ENCODE measurements around the gene IL10RB. TPM values are rescaled to one million over a fixed set of nuclear protein-coding genes. Genes with fewer than 3 reads are reported as not detected.
"Not testable (repeated sequence)": the region's sequence is repeated elsewhere in the genome, so short reads cannot be mapped to it uniquely, and the experiment has no call there.

The IL10RB gene
- total RNA-seq, 1 donor, result 60.9 TPM

- no peak for DNase-seq (ENCODE audit: low read depth)
- TF ChIP-seq CTCF (IDR thresholded peaks at IDR 0.05; ENCODE audit: insufficient read depth, low read depth, low read length), result no peak
- H3K4me3 ChIP-seq (ENCODE audit: low read depth, low read length), result no peak overlapping the region
Measured at GRCh38 chr21:33313183-33313582, 47.0 kb downstream of the IL10RB start.

GRCh38 chr21:33313611-33314010, 47.4 kb downstream of the IL10RB start:
- no peak for TF ChIP-seq CTCF (IDR thresholded peaks at IDR 0.05; ENCODE audit: insufficient read depth, low read depth, low read length)
- no peak overlapping the region for H3K4me3 ChIP-seq (ENCODE audit: low read depth, low read length)
- no peak for DNase-seq (ENCODE audit: low read depth)

- peak; percentile 27 for DNase-seq (ENCODE audit: low read depth)
- no peak overlapping the region for H3K4me3 ChIP-seq (ENCODE audit: low read depth, low read length)
- TF ChIP-seq CTCF (IDR thresholded peaks at IDR 0.05; ENCODE audit: insufficient read depth, low read depth, low read length), result no peak
Measured at GRCh38 chr21:33314111-33314510, 47.9 kb downstream of the IL10RB start.

GRCh38 chr21:33315946-33316710, 50.0 kb downstream of the IL10RB start:
- H3K4me3 ChIP-seq (ENCODE audit: low read depth, low read length), result no peak overlapping the region
- no peak for DNase-seq (ENCODE audit: low read depth)
- TF ChIP-seq CTCF (IDR thresholded peaks at IDR 0.05; ENCODE audit: insufficient read depth, low read depth, low read length), result no peak

- H3K4me3 ChIP-seq (ENCODE audit: low read depth, low read length), result no peak overlapping the region
- peak; percentile 18 for DNase-seq (ENCODE audit: low read depth)
- no peak for TF ChIP-seq CTCF (IDR thresholded peaks at IDR 0.05; ENCODE audit: insufficient read depth, low read depth, low read length)
Measured at GRCh38 chr21:33317145-33317544, 51.0 kb downstream of the IL10RB start.

GRCh38 chr21:33317786-33318486, 51.8 kb downstream of the IL10RB start:
- TF ChIP-seq CTCF (IDR thresholded peaks at IDR 0.05; ENCODE audit: insufficient read depth, low read depth, low read length), result no peak

GRCh38 chr21:33321005-33321404, 54.8 kb downstream of the IL10RB start:
- not testable (repeated sequence) for H3K4me3 ChIP-seq (ENCODE audit: low read depth, low read length); DNase-seq (ENCODE audit: low read depth)

More at GRCh38 chr21:33317786-33318486, 51.8 kb downstream of the IL10RB start:
- no peak overlapping the region for H3K4me3 ChIP-seq (ENCODE audit: low read depth, low read length)
- DNase-seq (ENCODE audit: low read depth), result no peak

- H3K4me3 ChIP-seq (ENCODE audit: low read depth, low read length); DNase-seq (ENCODE audit: low read depth): not testable (repeated sequence)
Measured at GRCh38 chr21:33323610-33324009, 57.4 kb downstream of the IL10RB start.
